K562 (cell line): ENCODE data around the gene DGKZ. TPM values are rescaled to one million over a fixed set of nuclear protein-coding genes. Genes with fewer than 3 reads are reported as not detected.

ENCODE experiments used
- BCL6 ChIP-seq: fragments of 250-450 bp; sonication (Bioruptor Pico); IDR thresholded peaks from 2 replicates; pipeline ENCODE4 v1.4.0; 2020
- EP300 ChIP-seq: IDR thresholded peaks from 2 replicates; pipeline ENCODE4 v1.6.1; 2012; ENCODE audit warnings: low read length, improper control_type of control experiment
- ERF ChIP-seq: fragments of 450-650 bp; formaldehyde crosslinking; IDR thresholded peaks from 2 replicates; pipeline ENCODE4 v1.4.0; 2020; ENCODE audit warnings: mild to moderate bottlenecking, mixed read lengths
- HIVEP1 ChIP-seq: fragments of 250-450 bp; sonication (Bioruptor Pico); IDR thresholded peaks from 2 replicates; pipeline ENCODE4 v1.4.0; 2020; ENCODE audit warnings: mild to moderate bottlenecking
- JUNB ChIP-seq: fragments of 450-650 bp; formaldehyde crosslinking; conservative IDR thresholded peaks from 2 replicates; pipeline ENCODE4 v1.4.0; 2020; ENCODE audit warnings: mild to moderate bottlenecking
- MCM2 ChIP-seq: fragments of 450-650 bp; IDR thresholded peaks from 2 replicates; pipeline ENCODE4 v1.6.1; 2017; ENCODE audit warnings: low read depth, mild to moderate bottlenecking
- NR4A1 ChIP-seq, 2 experiments: fragments of 250-450 bp in 1 of 2; fragments of 450-650 bp in 1 of 2; sonication (Bioruptor Pico) in 1 of 2; IDR thresholded peaks; 2 replicates each; pipeline versions ENCODE4 v1.4.0 to v1.6.1; 2016 to 2020; ENCODE audit warnings: mild to moderate bottlenecking in 2 of 2, missing compliant biosample characterization in 1 of 2, missing genetic modification characterization in 1 of 2, moderate library complexity in 1 of 2
- PURB ChIP-seq: sonication (generic); formaldehyde crosslinking; IDR thresholded peaks from 2 replicates; pipeline ENCODE4 v1.9.0; 2021; ENCODE audit warnings: low read depth, mild to moderate bottlenecking, missing genetic modification reagents
- SAFB2 ChIP-seq: fragments of 200-400 bp; formaldehyde crosslinking; IDR thresholded peaks from 2 replicates; pipeline ENCODE4 v1.6.1; 2018; ENCODE audit warnings: borderline replicate concordance, low read length, low read depth, moderate library complexity; ENCODE audit not compliant: severe bottlenecking
- SIN3A ChIP-seq, 2 experiments: fragments of 150-350 bp in 1 of 2; IDR thresholded peaks; 2 replicates each; pipeline ENCODE4 v1.6.1; 2011 to 2016; ENCODE audit warnings: borderline replicate concordance in 2 of 2, low read depth in 2 of 2, low read length in 2 of 2, mild to moderate bottlenecking in 2 of 2, moderate library complexity in 2 of 2; ENCODE audit not compliant: control insufficient read depth in 1 of 2
- SMARCA4 ChIP-seq: fragments of 450-650 bp; IDR thresholded peaks from 2 replicates; pipeline ENCODE4 v1.6.1; 2016
- SRSF1 ChIP-seq: fragments of 200-400 bp; formaldehyde crosslinking; IDR thresholded peaks from 2 replicates; pipeline ENCODE4 v1.6.1; 2017; ENCODE audit warnings: mild to moderate bottlenecking, low read depth, low read length, moderate library complexity
- SRSF7 ChIP-seq: fragments of 200-400 bp; formaldehyde crosslinking; optimal IDR thresholded peaks from 2 replicates; pipeline ENCODE3; 2017; ENCODE audit warnings: mild to moderate bottlenecking, low read depth, low read length
- TEAD4 ChIP-seq, 2 experiments: sonication (generic) in 1 of 2; formaldehyde crosslinking in 1 of 2; IDR thresholded peaks; 2 replicates each; pipeline versions ENCODE4 v1.6.1 to v1.8.0; 2012 to 2022; ENCODE audit warnings: borderline replicate concordance in 1 of 2, inconsistent platforms in 1 of 2, low read length in 1 of 2, mild to moderate bottlenecking in 1 of 2, missing genetic modification reagents in 1 of 2
- ZNF121 ChIP-seq: sonication (generic); formaldehyde crosslinking; conservative IDR thresholded peaks from 2 replicates; pipeline ENCODE4 v1.8.0; 2022; ENCODE audit warnings: missing genetic modification reagents
- polyA plus RNA-seq, 8 experiments: library from polyadenylated mRNA; depleted of rRNA in 4 of 8; stranded (reverse) in 5 of 8; unstranded in 3 of 8; fragments of >200 nt; fragmentation: Nextera tagmentation in 2 of 8; fragmentation: Illumina TruSeq in 1 of 8; extraction: Ambion mirVana in 2 of 8; extraction: Trizol in 1 of 8; gene quantifications; 2 replicates each; pipeline versions ENCODE4 v1.2.1 to v1.2.3, GENCODE V29; 2011 to 2014; ENCODE audit warnings: inconsistent platforms in 1 of 8, missing spikeins in 1 of 8
- total RNA-seq, 7 experiments: library from RNA; depleted of rRNA in 6 of 7; stranded (reverse); fragments of >200 nt in 6 of 7; fragmentation: Illumina TruSeq in 2 of 7; extraction: Trizol in 2 of 7; gene quantifications; 2 replicates each; pipeline versions ENCODE4 v1.2.1 to v1.2.3, GENCODE V29; 2011 to 2021; ENCODE audit warnings: low replicate concordance in 1 of 7
- TF ChIP-seq, protein P1 (sequence below): fragments of 450-650 bp; IDR thresholded peaks from 2 replicates; pipeline ENCODE4 v1.6.1; 2016; ENCODE audit warnings: low read depth, mild to moderate bottlenecking, moderate library complexity
- TF ChIP-seq, protein P2 (sequence below): fragments of 450-650 bp; formaldehyde crosslinking; IDR thresholded peaks from 2 replicates; pipeline ENCODE4 v1.4.0; 2020; ENCODE audit warnings: mild to moderate bottlenecking
- TF ChIP-seq, protein P3 (sequence below): fragments of 250-450 bp; sonication (Bioruptor Pico); IDR thresholded peaks from 2 replicates; pipeline ENCODE4 v1.5.1; 2021; ENCODE audit warnings: mild to moderate bottlenecking
- TF ChIP-seq, protein P4 (sequence below): sonication (generic); formaldehyde crosslinking; IDR thresholded peaks from 2 replicates; pipeline ENCODE4 v1.8.1; 2023; ENCODE audit warnings: mild to moderate bottlenecking, missing genetic modification reagents
- TF ChIP-seq, protein P5 (sequence below): fragments of 150-350 bp; conservative IDR thresholded peaks from 2 replicates; pipeline ENCODE4 v1.6.1; 2014; ENCODE audit warnings: low read length

The DGKZ gene
- total and polyA plus RNA-seq, 9 of the 15 experiments (the other 6 are each of a cell fraction or from before 2014, with no cell fraction given) = 0.51 to 100 (median 44.2) TPM

DNA sequence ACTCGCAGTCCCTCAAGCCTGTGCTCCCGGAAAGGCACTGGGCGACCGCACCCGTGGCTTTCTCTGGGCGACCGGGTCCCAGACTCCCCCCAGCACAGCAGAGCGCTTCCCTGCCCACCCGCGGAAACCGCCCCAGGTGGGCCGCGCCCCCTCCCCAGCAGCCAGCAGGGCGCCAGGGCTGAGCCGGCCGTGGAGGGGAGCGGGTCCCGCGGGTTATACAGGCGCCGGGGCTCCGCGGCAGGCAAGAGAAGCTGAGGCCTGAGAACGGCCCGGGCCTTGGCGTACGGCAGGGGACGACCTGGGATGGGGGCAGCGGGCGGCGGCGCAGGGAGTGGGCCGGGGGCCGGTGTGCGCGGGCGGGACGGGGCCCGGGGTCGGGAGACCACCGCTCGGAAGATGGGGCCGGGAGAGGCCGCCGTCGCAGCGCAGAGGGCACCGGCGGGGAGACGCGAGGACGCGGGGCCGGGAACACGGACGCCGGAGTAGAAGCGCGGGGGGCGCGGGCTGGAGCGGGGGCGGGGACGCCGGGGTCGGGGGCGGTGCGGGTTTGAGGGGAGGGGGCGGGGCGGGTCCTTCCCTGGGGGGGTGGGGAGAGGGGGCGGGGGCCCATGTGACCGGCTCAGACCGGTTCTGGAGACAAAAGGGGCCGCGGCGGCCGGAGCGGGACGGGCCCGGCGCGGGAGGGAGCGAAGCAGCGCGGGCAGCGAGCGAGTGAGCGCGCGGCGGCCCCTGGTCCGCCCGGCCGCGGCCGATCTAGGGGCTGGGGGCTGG lies 34.0 kb downstream of the DGKZ start, which contains the start of gene MDK (continued):
- TF ChIP-seq, protein P1, sequence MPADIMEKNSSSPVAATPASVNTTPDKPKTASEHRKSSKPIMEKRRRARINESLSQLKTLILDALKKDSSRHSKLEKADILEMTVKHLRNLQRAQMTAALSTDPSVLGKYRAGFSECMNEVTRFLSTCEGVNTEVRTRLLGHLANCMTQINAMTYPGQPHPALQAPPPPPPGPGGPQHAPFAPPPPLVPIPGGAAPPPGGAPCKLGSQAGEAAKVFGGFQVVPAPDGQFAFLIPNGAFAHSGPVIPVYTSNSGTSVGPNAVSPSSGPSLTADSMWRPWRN = no peak
- TF ChIP-seq TEAD4 (IDR thresholded peaks at IDR 0.05; ENCODE audit: low read length) (no peak), TEAD4 (CRISPR knock-in tag; IDR thresholded peaks at IDR 0.05; ENCODE audit: borderline replicate concordance) (no peak), ERF (CRISPR knock-in tag) (0 out of 2 replicates have a peak, but pooled peaks have one; percentile 50), NR4A1 (CRISPR knock-in tag; IDR thresholded peaks at IDR 0.05) (no peak), NR4A1 (tag; IDR thresholded peaks at IDR 0.05) (no peak), ZNF121 (no peak), SIN3A (IDR thresholded peaks at IDR 0.05; ENCODE audit: borderline replicate concordance in 2 of 2, control insufficient read depth in 1 of 2, low read depth in 2 of 2, low read length in 2 of 2) (no peak), JUNB (no peak), MCM2 (no peak), SRSF7 (no peak), BCL6 (CRISPR knock-in tag) (no peak), EP300 (no peak), SMARCA4 (no peak), SRSF1 (no peak), HIVEP1 (CRISPR knock-in tag) (no peak), PURB (CRISPR knock-in tag) (no peak), SAFB2 (no peak)
- TF ChIP-seq, protein P2, sequence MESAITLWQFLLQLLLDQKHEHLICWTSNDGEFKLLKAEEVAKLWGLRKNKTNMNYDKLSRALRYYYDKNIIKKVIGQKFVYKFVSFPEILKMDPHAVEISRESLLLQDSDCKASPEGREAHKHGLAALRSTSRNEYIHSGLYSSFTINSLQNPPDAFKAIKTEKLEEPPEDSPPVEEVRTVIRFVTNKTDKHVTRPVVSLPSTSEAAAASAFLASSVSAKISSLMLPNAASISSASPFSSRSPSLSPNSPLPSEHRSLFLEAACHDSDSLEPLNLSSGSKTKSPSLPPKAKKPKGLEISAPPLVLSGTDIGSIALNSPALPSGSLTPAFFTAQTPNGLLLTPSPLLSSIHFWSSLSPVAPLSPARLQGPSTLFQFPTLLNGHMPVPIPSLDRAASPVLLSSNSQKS (CRISPR knock-in tag) = no peak
- TF ChIP-seq, protein P3, sequence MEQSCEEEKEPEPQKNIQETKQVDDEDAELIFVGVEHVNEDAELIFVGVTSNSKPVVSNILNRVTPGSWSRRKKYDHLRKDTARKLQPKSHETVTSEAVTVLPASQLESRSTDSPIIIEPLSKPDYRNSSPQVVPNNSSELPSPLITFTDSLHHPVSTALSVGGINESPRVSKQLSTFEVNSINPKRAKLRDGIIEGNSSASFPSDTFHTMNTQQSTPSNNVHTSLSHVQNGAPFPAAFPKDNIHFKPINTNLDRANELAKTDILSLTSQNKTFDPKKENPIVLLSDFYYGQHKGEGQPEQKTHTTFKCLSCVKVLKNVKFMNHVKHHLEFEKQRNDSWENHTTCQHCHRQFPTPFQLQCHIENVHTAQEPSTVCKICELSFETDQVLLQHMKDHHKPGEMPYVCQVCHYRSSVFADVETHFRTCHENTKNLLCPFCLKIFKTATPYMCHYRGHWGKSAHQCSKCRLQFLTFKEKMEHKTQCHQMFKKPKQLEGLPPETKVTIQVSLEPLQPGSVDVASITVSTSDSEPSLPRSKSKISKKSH (CRISPR knock-in tag) = no peak
- TF ChIP-seq, protein P4, sequence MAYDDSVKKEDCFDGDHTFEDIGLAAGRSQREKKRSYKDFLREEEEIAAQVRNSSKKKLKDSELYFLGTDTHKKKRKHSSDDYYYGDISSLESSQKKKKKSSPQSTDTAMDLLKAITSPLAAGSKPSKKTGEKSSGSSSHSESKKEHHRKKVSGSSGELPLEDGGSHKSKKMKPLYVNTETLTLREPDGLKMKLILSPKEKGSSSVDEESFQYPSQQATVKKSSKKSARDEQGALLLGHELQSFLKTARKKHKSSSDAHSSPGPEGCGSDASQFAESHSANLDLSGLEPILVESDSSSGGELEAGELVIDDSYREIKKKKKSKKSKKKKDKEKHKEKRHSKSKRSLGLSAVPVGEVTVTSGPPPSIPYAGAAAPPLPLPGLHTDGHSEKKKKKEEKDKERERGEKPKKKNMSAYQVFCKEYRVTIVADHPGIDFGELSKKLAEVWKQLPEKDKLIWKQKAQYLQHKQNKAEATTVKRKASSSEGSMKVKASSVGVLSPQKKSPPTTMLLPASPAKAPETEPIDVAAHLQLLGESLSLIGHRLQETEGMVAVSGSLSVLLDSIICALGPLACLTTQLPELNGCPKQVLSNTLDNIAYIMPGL = no peak
- TF ChIP-seq, protein P5, sequence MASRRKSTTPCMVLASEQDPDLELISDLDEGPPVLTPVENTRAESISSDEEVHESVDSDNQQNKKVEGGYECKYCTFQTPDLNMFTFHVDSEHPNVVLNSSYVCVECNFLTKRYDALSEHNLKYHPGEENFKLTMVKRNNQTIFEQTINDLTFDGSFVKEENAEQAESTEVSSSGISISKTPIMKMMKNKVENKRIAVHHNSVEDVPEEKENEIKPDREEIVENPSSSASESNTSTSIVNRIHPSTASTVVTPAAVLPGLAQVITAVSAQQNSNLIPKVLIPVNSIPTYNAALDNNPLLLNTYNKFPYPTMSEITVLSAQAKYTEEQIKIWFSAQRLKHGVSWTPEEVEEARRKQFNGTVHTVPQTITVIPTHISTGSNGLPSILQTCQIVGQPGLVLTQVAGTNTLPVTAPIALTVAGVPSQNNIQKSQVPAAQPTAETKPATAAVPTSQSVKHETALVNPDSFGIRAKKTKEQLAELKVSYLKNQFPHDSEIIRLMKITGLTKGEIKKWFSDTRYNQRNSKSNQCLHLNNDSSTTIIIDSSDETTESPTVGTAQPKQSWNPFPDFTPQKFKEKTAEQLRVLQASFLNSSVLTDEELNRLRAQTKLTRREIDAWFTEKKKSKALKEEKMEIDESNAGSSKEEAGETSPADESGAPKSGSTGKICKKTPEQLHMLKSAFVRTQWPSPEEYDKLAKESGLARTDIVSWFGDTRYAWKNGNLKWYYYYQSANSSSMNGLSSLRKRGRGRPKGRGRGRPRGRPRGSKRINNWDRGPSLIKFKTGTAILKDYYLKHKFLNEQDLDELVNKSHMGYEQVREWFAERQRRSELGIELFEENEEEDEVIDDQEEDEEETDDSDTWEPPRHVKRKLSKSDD = no peak
